ENCODE data around the gene B9D1.
A peak's percentile ranks its signal among the peaks of the same experiment; 100 is the strongest.

Gene B9D1, protein sequence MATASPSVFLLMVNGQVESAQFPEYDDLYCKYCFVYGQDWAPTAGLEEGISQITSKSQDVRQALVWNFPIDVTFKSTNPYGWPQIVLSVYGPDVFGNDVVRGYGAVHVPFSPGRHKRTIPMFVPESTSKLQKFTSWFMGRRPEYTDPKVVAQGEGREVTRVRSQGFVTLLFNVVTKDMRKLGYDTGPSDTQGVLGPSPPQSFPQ

DNA sequence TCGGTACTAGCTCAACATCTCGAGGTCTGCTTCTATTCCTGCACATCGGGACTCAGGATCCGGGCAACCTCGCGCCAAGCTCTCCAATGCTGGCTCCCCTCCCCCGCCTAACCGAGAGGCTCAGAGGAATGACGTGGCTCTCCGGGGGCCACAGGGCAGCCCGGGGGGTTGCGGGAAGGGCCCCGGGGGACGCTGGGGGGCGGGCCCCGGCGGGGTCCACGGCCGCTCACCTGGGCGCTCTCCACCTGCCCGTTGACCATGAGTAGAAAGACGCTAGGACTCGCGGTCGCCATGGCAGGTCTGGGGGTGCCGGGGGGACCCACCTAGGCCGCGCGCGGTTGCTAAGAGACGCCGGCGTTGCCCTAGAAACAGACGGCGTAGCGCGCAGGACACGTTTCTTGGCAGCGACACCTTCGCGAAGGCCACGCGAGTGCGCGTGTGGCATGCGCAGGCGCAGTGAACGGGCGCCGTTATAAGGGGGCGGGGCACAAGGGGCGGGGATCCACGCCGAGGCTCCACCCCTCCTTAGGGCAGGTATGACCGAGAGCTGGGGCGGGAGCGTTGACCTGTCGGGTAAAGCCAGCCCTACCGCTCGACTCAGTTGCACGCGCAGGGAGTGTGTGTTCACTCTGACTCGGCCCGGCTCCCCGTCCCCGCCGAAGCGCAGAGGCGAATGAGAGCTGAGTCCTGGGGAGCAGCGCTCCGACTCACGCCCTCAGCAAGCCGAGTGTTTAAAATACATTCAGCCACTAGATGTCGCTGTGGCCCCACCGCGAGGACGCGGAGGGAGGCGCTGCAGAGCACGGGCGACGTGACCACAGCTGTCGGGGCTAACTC is at the start of gene B9D1:
TSS of gene B9D1 (minus strand) at position 447 of the 837 bp plus-strand sequence. CDS start at position 293, 154 bp downstream.
- DNase-seq, result peak; percentile 98

DNA sequence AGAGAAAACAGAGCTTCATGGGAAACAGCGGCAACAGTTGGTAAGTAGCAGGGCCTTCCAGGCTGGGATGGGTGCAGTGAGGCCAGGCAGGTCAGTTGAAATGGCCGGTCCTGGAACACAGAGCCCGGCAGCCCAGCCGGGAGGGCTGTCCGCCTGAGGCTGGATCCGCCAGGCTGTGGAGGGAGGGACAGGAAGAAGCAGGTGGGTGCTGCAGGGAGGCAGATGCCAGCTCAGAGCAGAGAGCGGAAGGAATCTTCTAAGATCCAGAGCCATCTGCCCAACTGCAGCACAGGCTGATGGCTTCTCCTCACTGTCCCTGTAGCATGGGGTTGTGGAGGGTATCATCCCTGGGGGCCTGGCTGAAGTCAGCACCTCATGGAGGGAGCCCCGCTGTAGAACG is 49.1 kb upstream of the B9D1 start:
- DNase-seq, result no peak

DNA sequence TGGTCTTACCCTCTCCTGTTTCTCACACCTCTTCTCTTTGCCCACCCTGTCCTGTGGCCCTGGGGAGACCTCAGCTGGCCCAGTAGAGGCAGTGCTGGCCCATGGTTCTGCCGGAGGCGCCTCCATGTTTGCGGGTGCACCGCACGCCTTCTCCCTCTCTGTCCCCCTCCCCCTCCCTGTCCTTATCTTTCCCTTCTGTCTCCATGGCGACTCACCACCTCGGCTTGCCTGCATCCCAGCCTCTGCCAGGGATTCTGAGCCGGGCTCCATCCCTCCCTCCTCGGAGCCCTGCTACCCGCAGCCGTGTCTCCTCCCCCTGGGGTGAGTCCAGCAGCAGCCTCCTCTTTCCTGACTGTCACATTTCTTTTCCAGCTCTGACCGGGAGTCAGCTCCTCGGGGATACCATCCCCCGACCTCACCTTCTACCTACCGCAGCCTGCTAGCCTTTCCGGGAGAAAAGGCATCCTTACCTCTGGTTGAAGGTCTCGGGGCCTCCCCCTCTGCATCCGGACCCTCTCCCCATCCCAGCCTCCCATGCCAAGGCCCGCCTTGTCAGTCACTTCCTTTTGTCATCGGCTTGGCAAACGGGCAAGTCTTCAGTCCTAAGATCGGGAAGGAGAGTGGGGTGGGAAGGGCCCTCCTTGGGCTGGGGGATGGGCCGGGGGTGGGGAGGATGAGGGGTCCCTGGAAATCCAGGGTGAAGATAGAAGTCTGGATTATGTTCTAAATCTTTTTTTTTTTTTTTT is 48.5 kb upstream of the B9D1 start, which contains the start of gene RNF112:
TSS of gene RNF112 (plus strand) at position 358 of the 746 bp plus-strand sequence. CDS start at position 535, 177 bp downstream.
- no peak for DNase-seq

DNA sequence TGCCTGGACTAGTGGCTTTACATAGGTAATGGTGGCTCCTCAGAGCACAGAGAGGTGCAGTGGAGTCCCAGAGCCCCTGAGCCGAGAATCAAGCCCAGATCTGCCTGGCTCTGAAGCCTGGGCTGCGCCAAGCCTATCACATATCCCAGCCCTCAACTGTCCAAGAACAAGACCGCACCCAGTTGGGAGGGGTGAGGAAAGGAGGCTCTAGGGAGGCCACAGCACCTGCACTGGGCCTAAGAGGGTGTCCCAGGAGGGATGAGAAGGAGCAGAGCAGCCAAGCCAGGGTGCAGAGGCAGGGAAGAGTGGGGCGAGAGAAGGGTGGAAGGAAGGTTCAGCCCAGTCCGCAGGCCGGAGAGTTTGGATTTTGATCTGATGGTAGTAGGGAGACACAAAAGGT is 47.6 kb upstream of the B9D1 start:
- DNase-seq, result no peak

DNA sequence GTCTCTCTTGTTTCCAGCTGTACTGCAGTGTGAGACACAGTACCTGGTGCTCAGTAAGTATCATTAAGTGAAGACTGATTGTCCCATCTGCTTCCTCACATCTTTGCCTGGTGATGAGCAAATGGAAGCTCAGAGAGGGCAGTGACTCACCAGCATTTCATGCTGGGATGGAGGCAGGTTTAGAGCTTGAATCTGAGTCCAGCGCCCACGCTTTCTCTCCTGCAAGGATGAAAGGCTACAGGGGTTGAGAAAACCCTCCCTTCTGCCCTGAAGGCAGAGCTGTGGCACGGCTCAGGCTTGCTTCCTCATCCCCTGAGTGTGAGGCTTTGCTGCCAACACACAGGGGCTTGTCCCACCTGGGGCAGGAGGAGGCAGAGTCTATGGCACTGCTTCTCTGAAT is 47.0 kb upstream of the B9D1 start:
- no peak for DNase-seq

DNA sequence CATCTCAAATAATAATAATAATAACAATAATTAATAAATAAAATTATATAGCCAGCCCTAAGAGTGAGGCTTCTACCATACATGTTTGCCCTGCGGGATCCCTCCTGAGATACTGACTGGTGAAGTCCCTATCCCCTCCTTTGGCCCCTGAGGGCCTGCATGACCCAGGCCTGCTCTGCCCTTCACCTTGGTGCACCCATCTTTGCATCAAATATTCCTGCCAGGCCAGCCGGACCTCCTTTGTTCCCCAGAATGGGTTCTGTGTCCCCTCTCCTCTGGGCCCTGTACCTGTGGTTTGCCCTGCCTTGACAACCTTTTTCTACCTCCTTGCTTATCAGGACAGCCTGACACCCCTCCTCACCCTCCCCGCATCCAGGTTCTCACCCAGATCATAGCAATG is 46.5 kb upstream of the B9D1 start:
- no peak for DNase-seq

DNA sequence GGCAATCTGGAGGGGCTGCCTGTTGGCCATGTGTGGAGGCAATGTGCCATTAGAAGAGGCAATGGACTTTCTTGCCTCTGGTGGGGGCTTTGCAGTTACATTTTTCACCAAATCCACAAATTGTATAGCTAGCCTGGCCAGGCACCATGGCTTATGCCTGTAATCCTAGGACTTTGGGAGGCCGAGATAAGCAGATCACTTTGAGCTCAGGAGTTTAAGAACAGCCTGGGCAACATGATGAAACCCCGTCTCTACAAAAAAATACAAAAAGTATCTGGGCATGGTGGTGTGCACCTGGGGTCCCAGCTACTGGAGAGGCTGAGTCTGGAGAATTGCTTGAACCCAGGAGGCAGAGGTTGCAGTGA is 45.8 kb upstream of the B9D1 start:
- DNase-seq, result no peak

DNA sequence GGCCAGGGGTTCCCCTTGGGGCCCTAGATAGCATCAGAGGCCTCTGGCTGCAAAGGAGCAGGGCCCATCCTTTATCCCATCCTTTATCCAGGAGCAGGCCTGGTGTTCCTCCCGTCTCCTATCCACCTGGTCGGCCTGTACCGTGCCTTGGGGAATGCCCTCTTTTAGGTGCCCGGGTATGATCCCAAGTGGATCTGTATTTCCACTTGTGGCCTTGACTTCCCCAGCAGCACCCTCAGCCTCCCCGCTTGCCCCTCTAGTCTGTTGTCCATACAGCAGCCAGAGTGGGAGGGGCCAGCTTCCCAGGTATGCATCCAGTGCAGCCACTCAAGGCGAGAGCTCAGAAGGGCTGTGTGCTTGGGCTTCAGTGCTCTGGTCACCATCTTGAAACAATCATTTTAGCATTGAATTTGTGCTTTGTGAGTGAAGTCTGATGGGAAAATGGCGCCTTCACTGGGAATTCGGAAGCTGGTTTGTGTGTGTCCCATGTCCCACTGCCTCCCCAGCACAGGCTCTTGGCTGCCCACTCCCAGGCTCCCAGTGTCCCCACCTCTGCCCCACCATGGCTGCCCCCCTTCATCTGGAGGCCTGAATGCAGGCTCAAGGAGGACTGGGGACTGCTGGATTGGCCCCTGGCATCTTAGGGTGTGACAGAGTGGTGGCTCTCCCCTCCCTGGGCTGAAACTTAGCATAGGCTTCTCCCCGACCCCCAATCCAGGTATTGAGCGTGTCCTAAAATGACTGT is 45.2 kb upstream of the B9D1 start:
- no peak for DNase-seq

DNA sequence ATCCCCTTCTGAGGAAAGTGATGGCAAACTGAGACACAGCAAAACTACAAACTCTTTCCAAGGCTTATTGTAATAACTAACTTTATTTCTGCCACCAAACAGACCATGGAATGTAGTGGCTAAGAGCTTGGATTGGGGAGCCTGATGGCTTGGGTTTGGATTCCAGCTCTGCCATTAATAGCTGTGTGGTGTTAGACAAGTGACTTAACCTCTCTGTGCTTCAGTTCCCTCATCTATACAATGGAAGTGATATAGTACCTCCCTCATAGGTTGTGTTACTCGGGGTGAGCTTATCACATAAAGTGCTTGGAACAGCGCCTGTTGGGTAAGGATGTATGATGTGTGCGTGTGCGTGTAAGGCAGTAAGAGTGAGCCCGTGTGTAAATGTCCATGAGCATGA is 42.6 kb upstream of the B9D1 start:
- DNase-seq, result no peak

DNA sequence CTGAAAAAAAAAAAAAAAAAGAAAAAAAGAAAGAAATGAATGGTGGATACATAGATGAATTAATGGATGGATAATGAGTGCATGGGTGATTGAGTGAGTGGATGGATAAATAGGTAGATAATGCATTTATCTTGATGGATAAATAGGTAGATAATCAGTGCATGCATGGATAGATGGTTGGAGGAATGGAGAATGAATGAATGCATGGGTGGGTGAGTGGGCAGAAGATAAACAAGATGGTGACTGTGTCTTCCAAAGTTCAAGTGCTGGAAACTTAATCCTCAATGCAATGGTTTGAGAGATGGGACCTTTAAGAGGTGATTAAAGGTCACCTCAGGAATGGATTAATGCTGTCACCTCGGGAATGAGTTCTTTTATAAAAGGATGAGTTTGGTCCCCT is 41.7 kb upstream of the B9D1 start:
- DNase-seq, result no peak

DNA sequence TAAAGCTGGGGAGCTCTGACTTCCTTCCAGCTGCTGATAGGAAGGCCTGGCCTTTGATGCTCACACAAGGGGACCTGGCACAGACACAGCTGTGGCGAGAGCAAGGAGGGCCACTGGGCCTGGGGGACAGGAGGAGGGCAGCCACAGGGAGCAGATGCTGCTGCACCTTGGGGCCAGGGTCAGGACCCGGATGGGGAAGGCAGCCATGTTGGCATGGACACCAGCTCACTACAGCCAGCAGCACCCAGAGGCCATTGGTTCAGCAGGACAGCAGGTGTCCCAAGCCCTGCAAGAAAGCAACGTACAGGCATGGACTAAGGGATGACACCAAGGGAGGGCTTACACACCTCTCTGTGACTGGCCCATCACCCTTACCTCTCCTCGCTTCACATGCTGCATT is 40.5 kb upstream of the B9D1 start:
- no peak for DNase-seq

DNA sequence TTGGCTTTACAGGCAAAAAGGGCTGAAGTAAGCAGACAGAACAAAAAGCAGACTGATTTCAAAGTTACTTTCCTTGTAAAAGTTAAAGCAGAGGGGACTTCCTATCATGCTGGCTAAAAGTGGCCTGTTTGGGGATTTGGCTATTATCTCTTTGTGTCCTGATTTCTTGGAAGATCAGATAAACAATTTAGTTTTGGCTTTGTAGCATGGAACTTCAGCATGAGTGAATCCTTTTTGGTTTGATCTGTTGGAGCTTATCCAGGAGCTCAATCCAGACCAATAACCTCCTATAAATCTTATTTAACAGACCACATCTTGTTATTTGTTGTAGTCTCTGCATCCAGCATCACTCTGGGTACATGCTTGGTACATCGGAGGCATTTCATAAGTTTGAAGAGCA is 39.6 kb upstream of the B9D1 start:
- DNase-seq, result no peak

DNA sequence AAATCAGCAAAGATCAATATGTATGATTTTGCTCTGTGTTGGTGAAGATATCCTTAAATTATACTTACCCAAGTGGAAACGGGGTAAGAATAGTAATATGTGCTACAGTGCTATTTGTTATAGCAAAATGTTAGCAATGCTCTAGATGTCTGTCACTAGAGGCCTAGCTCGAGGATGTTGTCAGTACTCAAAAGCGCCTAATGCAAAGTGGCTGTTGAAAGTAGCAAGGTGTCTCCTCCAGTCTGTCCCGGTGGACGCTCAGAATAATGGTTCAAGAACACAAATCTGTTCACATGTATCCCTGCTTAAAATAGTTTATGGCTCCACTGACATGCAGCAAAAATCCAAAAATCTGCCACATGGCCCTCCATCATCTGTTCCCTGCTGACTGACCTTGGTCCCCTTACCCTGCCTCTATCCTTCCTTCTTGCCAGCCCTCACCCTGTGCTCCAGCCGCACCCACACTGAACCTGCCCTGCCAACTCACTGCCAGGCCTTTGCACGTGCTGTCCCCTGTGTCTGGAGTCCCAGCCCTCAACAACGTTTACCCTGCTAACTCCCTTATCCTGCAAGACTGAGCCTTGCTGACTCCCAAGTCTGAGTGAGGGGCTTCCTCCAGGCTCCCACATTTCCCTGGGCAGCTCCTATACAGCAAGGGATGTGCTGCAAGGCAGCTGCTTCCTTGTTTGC is 38.9 kb upstream of the B9D1 start:
- DNase-seq, result no peak

DNA sequence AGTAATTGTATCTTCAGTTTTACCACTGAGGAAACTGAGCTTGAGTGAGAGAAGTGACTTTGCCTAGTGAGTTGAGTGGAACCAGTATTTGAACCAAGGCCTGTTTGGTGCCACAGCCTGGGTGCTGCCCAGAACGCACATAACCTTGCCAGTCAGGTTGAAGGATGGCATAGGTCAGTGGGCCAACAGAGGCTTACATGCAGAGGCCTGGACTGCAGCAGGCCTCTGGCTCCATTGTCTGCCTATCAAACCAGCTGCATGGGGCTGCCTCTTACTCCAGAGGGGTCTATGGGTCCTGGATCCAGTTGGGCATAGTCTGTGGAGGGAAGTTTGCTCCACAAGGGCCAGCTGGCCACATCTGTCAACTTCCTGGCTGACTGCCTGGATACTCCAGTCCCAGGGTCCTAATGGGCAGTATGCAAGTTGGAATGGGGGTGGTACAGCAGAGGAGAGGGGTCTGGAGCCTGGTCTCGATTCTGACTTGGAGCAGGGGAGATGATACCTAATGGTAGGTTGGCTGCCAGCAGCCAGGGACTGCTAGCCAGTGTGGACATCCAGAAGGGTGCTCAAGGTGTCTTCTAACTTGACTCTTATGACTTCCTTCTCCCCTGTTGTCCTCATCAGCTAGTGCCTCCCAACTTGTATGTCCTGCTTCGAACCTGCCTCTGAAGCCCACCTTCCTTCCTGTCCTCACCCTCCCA is 37.4 kb upstream of the B9D1 start:
- peak; percentile 10 for DNase-seq

DNA sequence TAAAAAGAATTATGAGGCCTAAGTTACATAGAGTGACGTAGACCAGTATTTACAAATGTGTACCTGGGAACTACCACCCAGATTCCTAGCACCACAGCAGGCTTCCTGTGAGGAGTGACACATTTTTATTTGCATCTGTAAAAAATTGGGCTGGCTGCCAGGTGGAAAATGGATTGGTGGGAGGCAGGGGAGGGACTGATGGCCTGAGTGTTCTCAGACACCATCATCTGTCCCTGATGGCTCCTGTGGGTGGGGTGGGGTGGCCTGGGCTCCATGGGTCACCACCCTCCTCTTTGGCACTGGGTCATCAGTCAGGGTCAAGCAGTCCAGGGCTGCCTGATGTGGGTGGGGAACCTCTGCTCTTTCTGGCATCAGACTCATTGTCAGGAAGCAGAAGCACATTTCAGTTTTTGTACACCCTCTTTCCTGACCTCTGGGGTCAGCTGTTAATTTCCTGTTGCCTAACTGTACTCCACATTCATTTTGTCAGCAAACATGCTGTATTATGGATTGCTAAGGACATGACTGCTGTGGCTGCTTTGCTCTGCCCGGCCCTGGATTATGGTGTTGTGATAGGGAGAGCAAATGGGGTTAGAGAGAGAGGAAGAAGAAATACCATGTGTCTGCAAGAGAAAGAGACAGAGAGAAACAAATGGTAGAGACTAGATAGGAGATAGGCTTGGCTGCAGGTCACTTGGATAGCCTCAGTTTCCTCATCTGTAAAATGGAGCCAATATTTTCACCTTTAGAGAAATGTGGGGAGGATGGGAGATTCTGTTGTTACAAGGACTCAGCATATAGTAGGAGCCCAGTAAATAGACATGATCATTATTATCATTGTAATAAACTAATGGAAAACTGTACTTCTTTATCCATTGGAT is 36.0 kb upstream of the B9D1 start:
- peak; percentile 34 for DNase-seq

DNA sequence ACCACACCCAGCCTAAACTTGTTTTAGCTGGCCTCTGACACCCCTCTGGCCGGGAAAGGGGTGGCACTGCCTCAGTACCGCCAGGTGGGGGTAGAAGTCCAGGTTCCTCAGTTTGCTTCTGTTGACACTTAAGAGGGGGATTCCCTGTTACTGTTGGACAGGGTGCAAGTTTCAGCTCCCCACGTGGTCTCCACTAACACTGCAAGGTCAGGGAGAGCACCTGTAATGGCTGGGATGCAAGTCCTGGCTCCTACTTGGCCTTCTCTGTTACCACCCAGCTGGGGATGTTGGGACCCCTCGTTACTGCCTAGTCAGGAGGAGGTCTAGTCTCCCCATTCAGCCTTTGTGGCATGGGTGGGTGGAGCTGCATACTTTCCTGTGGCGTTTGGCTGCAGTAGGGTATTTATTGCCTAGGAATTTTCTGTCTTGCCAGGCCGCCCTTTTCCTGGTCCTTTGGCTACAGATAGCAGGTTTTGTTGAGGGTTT is 35.1 kb upstream of the B9D1 start:
- DNase-seq, result peak; percentile 38

DNA sequence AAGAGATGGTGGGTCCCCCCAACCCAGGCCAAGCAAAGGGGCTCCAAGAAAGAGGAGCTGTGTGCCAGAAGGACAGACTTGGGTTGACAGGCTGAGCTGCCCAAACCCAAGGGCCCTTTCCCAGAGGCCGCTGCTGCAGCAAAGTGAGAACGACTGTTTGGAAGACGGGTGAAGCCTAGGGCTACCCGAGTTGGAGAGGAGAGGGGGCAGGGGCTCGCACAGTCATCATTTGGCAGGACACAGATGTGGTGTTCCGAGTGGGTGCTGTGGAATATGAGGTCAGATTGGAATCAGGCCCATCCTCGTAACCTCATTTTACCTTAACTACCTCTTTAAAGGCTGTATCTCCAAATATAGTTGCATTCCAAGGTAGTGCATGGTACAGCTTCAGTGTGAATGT is 29.8 kb upstream of the B9D1 start:
- DNase-seq, result no peak

DNA sequence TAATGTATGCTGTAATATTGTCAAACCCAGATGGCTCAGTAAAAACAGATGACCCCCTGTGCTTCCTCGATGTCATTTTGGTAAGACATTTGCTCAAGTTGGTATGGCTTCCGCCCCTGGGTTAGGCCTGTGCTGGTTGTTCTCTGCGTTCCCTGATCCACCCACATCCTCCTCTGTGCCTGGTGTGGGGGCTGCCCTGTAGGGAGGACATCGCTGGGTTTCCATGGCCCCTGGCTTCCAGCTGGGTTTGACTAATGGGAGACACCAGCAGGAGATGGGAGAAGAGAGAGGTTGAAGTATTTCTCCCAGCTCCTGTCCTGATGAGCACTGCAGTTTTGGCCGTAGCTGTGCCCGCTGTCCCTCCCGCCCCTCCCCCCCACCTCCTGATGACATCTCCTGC is 28.9 kb upstream of the B9D1 start:
- no peak for DNase-seq

DNA sequence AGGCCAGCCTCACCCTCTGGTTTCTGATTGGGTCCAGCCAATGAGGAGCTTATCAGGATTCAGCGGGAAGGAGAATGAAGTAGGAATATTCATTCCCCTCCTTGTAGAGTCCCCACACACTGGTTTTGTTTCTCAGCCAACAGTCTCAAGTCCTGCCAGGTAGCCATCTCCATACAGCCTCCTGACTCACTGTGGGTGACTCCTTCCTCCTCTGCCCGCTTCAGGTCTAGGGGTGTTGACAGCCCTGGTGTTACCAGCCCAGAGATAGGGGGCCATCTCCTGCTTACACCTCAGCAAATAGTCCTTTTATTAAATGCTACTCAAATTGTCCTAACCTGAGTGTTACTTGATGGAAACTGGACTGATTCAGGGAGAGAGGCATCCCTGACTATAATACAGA is 28.4 kb upstream of the B9D1 start:
- no peak for DNase-seq
